IMR-90 (cell line): ENCODE measurements around the gene ADAP1. TPM values are rescaled to one million over a fixed set of nuclear protein-coding genes. Genes with fewer than 3 reads are reported as not detected.

Experiments used
- ATAC-seq: fragments of 200-7000 bp; cut with Tn5 transposase; 2 replicates; pipeline ENCODE4 v1.9.1; 2020; ENCODE audit warnings: low read depth, mild to moderate bottlenecking, moderate library complexity
- BruUV-seq: library from RNA; stranded (reverse); fragments of 400-500 nt; replicated peaks from 2 replicates; lab custom pipeline; 2021; lab: Mats Ljungman, UMichigan
- CTCF ChIA-PET: fragments of 300-600 bp; formaldehyde crosslinking; extraction: SDS; loops from one replicate; lab custom pipeline; 2021; ENCODE audit warnings: antibody characterized with exemption; lab: Yijun Ruan, JAX
- POLR2A ChIA-PET: fragments of 300-600 bp; sonication (Branson Sonifier 250); formaldehyde crosslinking; loops from one replicate; lab custom pipeline; 2022; ENCODE audit warnings: antibody characterized with exemption; ENCODE audit not compliant: unreplicated experiment; lab: Charles Lee
- DNase-seq: peaks from one replicate; pipeline ENCODE4 v3.0.0; 2013
- H2AFZ ChIP-seq: replicated peaks from 2 replicates; pipeline ENCODE3; 2013; ENCODE audit warnings: low read length, mild to moderate bottlenecking; ENCODE audit not compliant: poor library complexity
- H2AK5ac ChIP-seq: 2 replicates; pipeline ENCODE4 v1.6.1; 2013; ENCODE audit warnings: low read depth, low read length, inconsistent platforms
- H2AK9ac ChIP-seq: replicated peaks from 2 replicates; pipeline ENCODE3; 2013; ENCODE audit warnings: mild to moderate bottlenecking, low read depth, low read length, moderate library complexity; ENCODE audit not compliant: poor library complexity
- H2BK120ac ChIP-seq: 2 replicates; pipeline ENCODE4 v1.6.1; 2013; ENCODE audit warnings: low read depth, low read length, inconsistent platforms
- H2BK15ac ChIP-seq: 3 replicates; pipeline ENCODE4 v1.6.1; 2013; ENCODE audit warnings: low read depth, low read length, inconsistent platforms
- H2BK20ac ChIP-seq: 2 replicates; pipeline ENCODE4 v1.6.1; 2013; ENCODE audit warnings: low read depth, mild to moderate bottlenecking, inconsistent platforms, low read length, moderate library complexity
- H2BK5ac ChIP-seq: 2 replicates; pipeline ENCODE4 v1.6.1; 2013; ENCODE audit warnings: mild to moderate bottlenecking, low read depth, low read length, inconsistent platforms; ENCODE audit not compliant: poor library complexity, severe bottlenecking
- H3K14ac ChIP-seq: replicated peaks from 2 replicates; pipeline ENCODE4 v1.6.1; 2013; ENCODE audit warnings: low read depth, low read length, inconsistent platforms
- H3K18ac ChIP-seq: 2 replicates; pipeline ENCODE4 v1.6.1; 2013; ENCODE audit warnings: low read depth, low read length, control low read depth
- H3K23ac ChIP-seq: 2 replicates; pipeline ENCODE4 v1.6.1; 2013; ENCODE audit warnings: low read depth, low read length, inconsistent platforms
- H3K27ac ChIP-seq: 2 replicates; pipeline ENCODE4 v1.5.1; 2013; ENCODE audit warnings: mild to moderate bottlenecking, control low read depth, low read length; ENCODE audit not compliant: insufficient read depth
- H3K27me3 ChIP-seq: 2 replicates; pipeline ENCODE4 v1.6.1; 2013; ENCODE audit warnings: low read length; ENCODE audit not compliant: control insufficient read depth, insufficient read depth
- H3K36me3 ChIP-seq: 2 replicates; pipeline ENCODE4 v1.6.1; 2013; ENCODE audit warnings: low read length, mixed read lengths; ENCODE audit not compliant: control insufficient read depth, insufficient read depth
- H3K4ac ChIP-seq: 2 replicates; pipeline ENCODE4 v1.6.1; 2013; ENCODE audit warnings: low read depth, low read length, inconsistent platforms
- H3K4me1 ChIP-seq: 2 replicates; pipeline ENCODE4 v1.6.1; 2013; ENCODE audit warnings: low read length, mixed read lengths; ENCODE audit not compliant: control insufficient read depth, insufficient read depth
- H3K4me2 ChIP-seq: 2 replicates; pipeline ENCODE4 v1.6.1; 2013; ENCODE audit warnings: low read depth, mild to moderate bottlenecking, control low read depth, low read length, moderate library complexity
- H3K4me3 ChIP-seq: 2 replicates; pipeline ENCODE4 v1.5.1; 2013; ENCODE audit warnings: low read depth, mild to moderate bottlenecking, control low read depth, low read length, moderate library complexity; ENCODE audit not compliant: insufficient read depth
- H3K56ac ChIP-seq: 2 replicates; pipeline ENCODE4 v1.6.1; 2013; ENCODE audit warnings: low read length, inconsistent platforms; ENCODE audit not compliant: insufficient read depth; ENCODE audit errors: extremely low read depth
- H3K79me1 ChIP-seq, 2 experiments: 2 replicates each; pipeline ENCODE4 v1.6.1; 2013; ENCODE audit warnings: low read length in 2 of 2, inconsistent platforms in 1 of 2, low read depth in 1 of 2
- H3K9ac ChIP-seq: 2 replicates; pipeline ENCODE4 v1.6.1; 2013; ENCODE audit warnings: low read depth, low read length, control low read depth
- H3K9me1 ChIP-seq: 2 replicates; pipeline ENCODE4 v1.6.1; 2013; ENCODE audit warnings: low read length, inconsistent platforms; ENCODE audit not compliant: insufficient read depth
- H3K9me3 ChIP-seq: 2 replicates; pipeline ENCODE4 v1.6.1; 2013; ENCODE audit warnings: low read length; ENCODE audit not compliant: control insufficient read depth, insufficient read depth
- H4K20me1 ChIP-seq: 2 replicates; pipeline ENCODE4 v1.6.1; 2013; ENCODE audit warnings: low read length, inconsistent platforms; ENCODE audit not compliant: insufficient read depth
- H4K5ac ChIP-seq: 2 replicates; pipeline ENCODE4 v1.6.1; 2013; ENCODE audit warnings: mild to moderate bottlenecking, low read depth, low read length, control low read depth
- H4K8ac ChIP-seq, 2 experiments: 2 replicates each; pipeline ENCODE4 v1.6.1; 2013; ENCODE audit warnings: low read depth in 2 of 2, low read length in 2 of 2, control low read depth in 1 of 2, inconsistent platforms in 1 of 2
- H4K91ac ChIP-seq: 2 replicates; pipeline ENCODE4 v1.6.1; 2013; ENCODE audit warnings: low read depth, low read length, inconsistent platforms; ENCODE audit not compliant: insufficient read depth
- BHLHE40 ChIP-seq: fragments of 150-350 bp; IDR thresholded peaks from 2 replicates; pipeline ENCODE4 v1.6.1; 2016; ENCODE audit warnings: mild to moderate bottlenecking, low read depth, low read length
- CEBPB ChIP-seq: IDR thresholded peaks from 2 replicates; pipeline ENCODE4 v1.6.1; 2012; ENCODE audit warnings: low read depth, low read length, improper control_type of control experiment
- CHD1 ChIP-seq: IDR thresholded peaks from 2 replicates; pipeline ENCODE4 v1.6.1; 2012; ENCODE audit warnings: low read depth, low read length, improper control_type of control experiment
- FOS ChIP-seq: fragments of 150-350 bp; IDR thresholded peaks from 2 replicates; pipeline ENCODE4 v1.6.1; 2016; ENCODE audit warnings: low read depth, low read length
- MAZ ChIP-seq: IDR thresholded peaks from 2 replicates; pipeline ENCODE4 v1.6.1; 2012; ENCODE audit warnings: low read depth, mild to moderate bottlenecking, low read length, improper control_type of control experiment, moderate library complexity, borderline replicate concordance
- MXI1 ChIP-seq: IDR thresholded peaks from 2 replicates; pipeline ENCODE4 v1.6.1; 2012; ENCODE audit warnings: low read depth, mild to moderate bottlenecking, low read length, moderate library complexity, borderline replicate concordance
- NFE2L2 ChIP-seq: fragments of 150-350 bp; IDR thresholded peaks from 2 replicates; pipeline ENCODE4 v1.6.1; 2016; ENCODE audit warnings: low read depth, mild to moderate bottlenecking, low read length
- POLR2A ChIP-seq: IDR thresholded peaks from 2 replicates; pipeline ENCODE4 v1.6.1; 2012; ENCODE audit warnings: mild to moderate bottlenecking, low read depth, low read length
- RAD21 ChIP-seq: IDR thresholded peaks from 2 replicates; pipeline ENCODE4 v1.6.1; 2012; ENCODE audit warnings: low read length, improper control_type of control experiment
- RCOR1 ChIP-seq: IDR thresholded peaks from 2 replicates; pipeline ENCODE4 v1.6.1; 2012; ENCODE audit warnings: mild to moderate bottlenecking, low read length, improper control_type of control experiment; ENCODE audit not compliant: insufficient replicate concordance
- SMC3 ChIP-seq: fragments of 150-350 bp; IDR thresholded peaks from 2 replicates; pipeline ENCODE4 v1.6.1; 2016; ENCODE audit warnings: low read depth, mild to moderate bottlenecking, antibody characterized with exemption, low read length, moderate library complexity
- USF2 ChIP-seq: fragments of 150-350 bp; IDR thresholded peaks from 2 replicates; pipeline ENCODE4 v1.6.1; 2017; ENCODE audit warnings: mild to moderate bottlenecking, antibody characterized with exemption, low read length, low read depth
- WGBS, 2 experiments: methylation state at CpG; one replicate each; pipeline versions ENCODE4 v1.1.5 to v1.1.7; 2013; ENCODE audit warnings: missing lambda C conversion rate in 2 of 2; ENCODE audit not compliant: insufficient read length in 1 of 2; ENCODE audit errors: extremely low coverage in 2 of 2; 5-methylcytosine and 5-hydroxymethylcytosine counted together
- dilution Hi-C: fragments of 300-500 bp; cut with HindIII; formaldehyde crosslinking; loops from one replicate; pipeline ENCODE4 v1.14.3; 2018; ENCODE audit warnings: low sequenced_read_pairs; ENCODE audit not compliant: unreplicated experiment
- in situ Hi-C: fragments of 300-500 bp; cut with MboI; formaldehyde crosslinking; loops from 3 replicates; pipeline ENCODE4 v1.14.3; 2019; ENCODE audit warnings: low sequenced_read_pairs, inconsistent platforms, mixed read lengths
- intact Hi-C: fragments of 100-400 bp; cut with micrococcal nuclease; formaldehyde crosslinking; loops from 2 replicates; pipeline ENCODE4 v1.10.0; 2022
- polyA plus RNA-seq, 3 experiments: library from polyadenylated mRNA; depleted of rRNA; stranded (reverse); fragments of >200 nt; gene quantifications; 2 replicates each; pipeline ENCODE4 v1.2.3, GENCODE V29; 2012; ENCODE audit warnings: low replicate concordance in 1 of 3
- total RNA-seq: library from RNA; depleted of rRNA; stranded (reverse); fragments of >200 nt; gene quantifications from 2 replicates; pipeline ENCODE4 v1.2.3, GENCODE V29; 2012
- TF ChIP-seq, protein P1 (sequence below): fragments of 150-350 bp; IDR thresholded peaks from 2 replicates; pipeline ENCODE4 v1.6.1; 2016; ENCODE audit warnings: low read depth, mild to moderate bottlenecking, low read length, moderate library complexity, borderline replicate concordance

Gene ADAP1
- total and polyA plus RNA-seq, 2 of the 4 experiments (the other 2 are of a cell fraction), result 1.4 to 2.0 TPM

GRCh38 chr7:860149-860548 lies 94.3 kb downstream of the ADAP1 start:
- dilution Hi-C loops, result no loop called here
- Histone ChIP-seq H4K5ac (no peak overlapping the region), H2AK9ac (no peak overlapping the region), H3K56ac (no peak overlapping the region), H3K9me1 (no peaks in the 10 kb centered on the region), H4K20me1 (no peaks in the 10 kb centered on the region; the same call in 1 of the 2 replicates), H3K14ac (no peak overlapping the region), H2AFZ (no peak overlapping the region), H3K36me3 (peaks cover 66% of the 10 kb centered on the region), H4K91ac (no peak overlapping the region), H3K4me3 (no peak overlapping the region), H3K4me2 (no peak overlapping the region), H2BK20ac (no peak overlapping the region), H3K27ac (no peak overlapping the region), H2BK5ac (no peak overlapping the region), H3K27me3 (no peaks in the 10 kb centered on the region), H2AK5ac (no peak overlapping the region), H2BK120ac (no peak overlapping the region), H3K4ac (no peak overlapping the region), H3K79me1 (peaks cover 2 to 9% of the 10 kb centered on the region in 2 experiments; a peak in 2 of 4 replicates), H3K18ac (no peak overlapping the region), H4K8ac (no peak overlapping the region), H3K4me1 (no peaks in the 10 kb centered on the region), H2BK15ac (no peak overlapping the region), H3K9me3 (no peaks in the 10 kb centered on the region), H3K23ac (no peak overlapping the region), H3K9ac (no peak overlapping the region)
- no TSS peak for BruUV-seq
- DNase-seq (no peak), ATAC-seq (no peak)
- intact Hi-C loops, result no loop called here
- ChIA-PET POLR2A (no interaction called here), CTCF (no interaction called here)
- 90% methylated on average over 18 of the region's 21 CpGs; no CpG with 5 or more reads in 1 of the 2 experiments for WGBS, 2 experiments
- no peak for TF ChIP-seq USF2
- TF ChIP-seq MXI1, result no peak
- TF ChIP-seq SMC3, result no peak
- no peak for TF ChIP-seq RCOR1
- TF ChIP-seq POLR2A, result no peak
- TF ChIP-seq, protein P1, sequence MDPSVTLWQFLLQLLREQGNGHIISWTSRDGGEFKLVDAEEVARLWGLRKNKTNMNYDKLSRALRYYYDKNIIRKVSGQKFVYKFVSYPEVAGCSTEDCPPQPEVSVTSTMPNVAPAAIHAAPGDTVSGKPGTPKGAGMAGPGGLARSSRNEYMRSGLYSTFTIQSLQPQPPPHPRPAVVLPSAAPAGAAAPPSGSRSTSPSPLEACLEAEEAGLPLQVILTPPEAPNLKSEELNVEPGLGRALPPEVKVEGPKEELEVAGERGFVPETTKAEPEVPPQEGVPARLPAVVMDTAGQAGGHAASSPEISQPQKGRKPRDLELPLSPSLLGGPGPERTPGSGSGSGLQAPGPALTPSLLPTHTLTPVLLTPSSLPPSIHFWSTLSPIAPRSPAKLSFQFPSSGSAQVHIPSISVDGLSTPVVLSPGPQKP, result no peak
- no peak for TF ChIP-seq CEBPB
- TF ChIP-seq BHLHE40, result no peak
- TF ChIP-seq MAZ, result no peak
- no peak for TF ChIP-seq RAD21
- TF ChIP-seq NFE2L2, result no peak
- no peak for TF ChIP-seq FOS
- TF ChIP-seq CHD1, result no peak
- in situ Hi-C loops, result no loop called here
